IMR-90 (cell line): Measurements from ENCODE around the gene HEXIM1. TPM values are rescaled to one million over a fixed set of nuclear protein-coding genes. Genes with fewer than 3 reads are reported as not detected.

Experiments used
- ATAC-seq: fragments of 200-7000 bp; cut with Tn5 transposase; 2 replicates; pipeline ENCODE4 v1.9.1; 2020; ENCODE audit warnings: low read depth, mild to moderate bottlenecking, moderate library complexity
- BruUV-seq: library from RNA; stranded (reverse); fragments of 400-500 nt; replicated peaks from 2 replicates; lab custom pipeline; 2021; lab: Mats Ljungman, UMichigan
- CTCF ChIA-PET: fragments of 300-600 bp; formaldehyde crosslinking; extraction: SDS; loops from one replicate; lab custom pipeline; 2021; ENCODE audit warnings: antibody characterized with exemption; lab: Yijun Ruan, JAX
- POLR2A ChIA-PET: fragments of 300-600 bp; sonication (Branson Sonifier 250); formaldehyde crosslinking; loops from one replicate; lab custom pipeline; 2022; ENCODE audit warnings: antibody characterized with exemption; ENCODE audit not compliant: unreplicated experiment; lab: Charles Lee
- DNase-seq: peaks from one replicate; pipeline ENCODE4 v3.0.0; 2013
- H2AFZ ChIP-seq: replicated peaks from 2 replicates; pipeline ENCODE3; 2013; ENCODE audit warnings: low read length, mild to moderate bottlenecking; ENCODE audit not compliant: poor library complexity
- H2AK5ac ChIP-seq: 2 replicates; pipeline ENCODE4 v1.6.1; 2013; ENCODE audit warnings: low read depth, low read length, inconsistent platforms
- H2AK9ac ChIP-seq: replicated peaks from 2 replicates; pipeline ENCODE3; 2013; ENCODE audit warnings: mild to moderate bottlenecking, low read depth, low read length, moderate library complexity; ENCODE audit not compliant: poor library complexity
- H2BK120ac ChIP-seq: 2 replicates; pipeline ENCODE4 v1.6.1; 2013; ENCODE audit warnings: low read depth, low read length, inconsistent platforms
- H2BK15ac ChIP-seq: 3 replicates; pipeline ENCODE4 v1.6.1; 2013; ENCODE audit warnings: low read depth, low read length, inconsistent platforms
- H2BK20ac ChIP-seq: 2 replicates; pipeline ENCODE4 v1.6.1; 2013; ENCODE audit warnings: low read depth, mild to moderate bottlenecking, inconsistent platforms, low read length, moderate library complexity
- H2BK5ac ChIP-seq: 2 replicates; pipeline ENCODE4 v1.6.1; 2013; ENCODE audit warnings: mild to moderate bottlenecking, low read depth, low read length, inconsistent platforms; ENCODE audit not compliant: poor library complexity, severe bottlenecking
- H3K14ac ChIP-seq: replicated peaks from 2 replicates; pipeline ENCODE4 v1.6.1; 2013; ENCODE audit warnings: low read depth, low read length, inconsistent platforms
- H3K18ac ChIP-seq: 2 replicates; pipeline ENCODE4 v1.6.1; 2013; ENCODE audit warnings: low read depth, low read length, control low read depth
- H3K23ac ChIP-seq: 2 replicates; pipeline ENCODE4 v1.6.1; 2013; ENCODE audit warnings: low read depth, low read length, inconsistent platforms
- H3K27ac ChIP-seq: 2 replicates; pipeline ENCODE4 v1.5.1; 2013; ENCODE audit warnings: mild to moderate bottlenecking, control low read depth, low read length; ENCODE audit not compliant: insufficient read depth
- H3K27me3 ChIP-seq: 2 replicates; pipeline ENCODE4 v1.6.1; 2013; ENCODE audit warnings: low read length; ENCODE audit not compliant: control insufficient read depth, insufficient read depth
- H3K36me3 ChIP-seq: 2 replicates; pipeline ENCODE4 v1.6.1; 2013; ENCODE audit warnings: low read length, mixed read lengths; ENCODE audit not compliant: control insufficient read depth, insufficient read depth
- H3K4ac ChIP-seq: 2 replicates; pipeline ENCODE4 v1.6.1; 2013; ENCODE audit warnings: low read depth, low read length, inconsistent platforms
- H3K4me1 ChIP-seq: 2 replicates; pipeline ENCODE4 v1.6.1; 2013; ENCODE audit warnings: low read length, mixed read lengths; ENCODE audit not compliant: control insufficient read depth, insufficient read depth
- H3K4me2 ChIP-seq: 2 replicates; pipeline ENCODE4 v1.6.1; 2013; ENCODE audit warnings: low read depth, mild to moderate bottlenecking, control low read depth, low read length, moderate library complexity
- H3K4me3 ChIP-seq: 2 replicates; pipeline ENCODE4 v1.5.1; 2013; ENCODE audit warnings: low read depth, mild to moderate bottlenecking, control low read depth, low read length, moderate library complexity; ENCODE audit not compliant: insufficient read depth
- H3K56ac ChIP-seq: 2 replicates; pipeline ENCODE4 v1.6.1; 2013; ENCODE audit warnings: low read length, inconsistent platforms; ENCODE audit not compliant: insufficient read depth; ENCODE audit errors: extremely low read depth
- H3K79me1 ChIP-seq, 2 experiments: 2 replicates each; pipeline ENCODE4 v1.6.1; 2013; ENCODE audit warnings: low read length in 2 of 2, inconsistent platforms in 1 of 2, low read depth in 1 of 2
- H3K9ac ChIP-seq: 2 replicates; pipeline ENCODE4 v1.6.1; 2013; ENCODE audit warnings: low read depth, low read length, control low read depth
- H3K9me1 ChIP-seq: 2 replicates; pipeline ENCODE4 v1.6.1; 2013; ENCODE audit warnings: low read length, inconsistent platforms; ENCODE audit not compliant: insufficient read depth
- H3K9me3 ChIP-seq: 2 replicates; pipeline ENCODE4 v1.6.1; 2013; ENCODE audit warnings: low read length; ENCODE audit not compliant: control insufficient read depth, insufficient read depth
- H4K20me1 ChIP-seq: 2 replicates; pipeline ENCODE4 v1.6.1; 2013; ENCODE audit warnings: low read length, inconsistent platforms; ENCODE audit not compliant: insufficient read depth
- H4K5ac ChIP-seq: 2 replicates; pipeline ENCODE4 v1.6.1; 2013; ENCODE audit warnings: mild to moderate bottlenecking, low read depth, low read length, control low read depth
- H4K8ac ChIP-seq, 2 experiments: 2 replicates each; pipeline ENCODE4 v1.6.1; 2013; ENCODE audit warnings: low read depth in 2 of 2, low read length in 2 of 2, control low read depth in 1 of 2, inconsistent platforms in 1 of 2
- H4K91ac ChIP-seq: 2 replicates; pipeline ENCODE4 v1.6.1; 2013; ENCODE audit warnings: low read depth, low read length, inconsistent platforms; ENCODE audit not compliant: insufficient read depth
- BHLHE40 ChIP-seq: fragments of 150-350 bp; IDR thresholded peaks from 2 replicates; pipeline ENCODE4 v1.6.1; 2016; ENCODE audit warnings: mild to moderate bottlenecking, low read depth, low read length
- CHD1 ChIP-seq: IDR thresholded peaks from 2 replicates; pipeline ENCODE4 v1.6.1; 2012; ENCODE audit warnings: low read depth, low read length, improper control_type of control experiment
- FOS ChIP-seq: fragments of 150-350 bp; IDR thresholded peaks from 2 replicates; pipeline ENCODE4 v1.6.1; 2016; ENCODE audit warnings: low read depth, low read length
- MAFK ChIP-seq: IDR thresholded peaks from 2 replicates; pipeline ENCODE4 v1.6.1; 2012; ENCODE audit warnings: low read depth, low read length, improper control_type of control experiment
- MAZ ChIP-seq: IDR thresholded peaks from 2 replicates; pipeline ENCODE4 v1.6.1; 2012; ENCODE audit warnings: low read depth, mild to moderate bottlenecking, low read length, improper control_type of control experiment, moderate library complexity, borderline replicate concordance
- NFE2L2 ChIP-seq: fragments of 150-350 bp; IDR thresholded peaks from 2 replicates; pipeline ENCODE4 v1.6.1; 2016; ENCODE audit warnings: low read depth, mild to moderate bottlenecking, low read length
- POLR2A ChIP-seq: IDR thresholded peaks from 2 replicates; pipeline ENCODE4 v1.6.1; 2012; ENCODE audit warnings: mild to moderate bottlenecking, low read depth, low read length
- RCOR1 ChIP-seq: IDR thresholded peaks from 2 replicates; pipeline ENCODE4 v1.6.1; 2012; ENCODE audit warnings: mild to moderate bottlenecking, low read length, improper control_type of control experiment; ENCODE audit not compliant: insufficient replicate concordance
- WGBS, 2 experiments: methylation state at CpG; one replicate each; pipeline versions ENCODE4 v1.1.5 to v1.1.7; 2013; ENCODE audit warnings: missing lambda C conversion rate in 2 of 2; ENCODE audit not compliant: insufficient read length in 1 of 2; ENCODE audit errors: extremely low coverage in 2 of 2; 5-methylcytosine and 5-hydroxymethylcytosine counted together
- dilution Hi-C: fragments of 300-500 bp; cut with HindIII; formaldehyde crosslinking; loops from one replicate; pipeline ENCODE4 v1.14.3; 2018; ENCODE audit warnings: low sequenced_read_pairs; ENCODE audit not compliant: unreplicated experiment
- in situ Hi-C: fragments of 300-500 bp; cut with MboI; formaldehyde crosslinking; loops from 3 replicates; pipeline ENCODE4 v1.14.3; 2019; ENCODE audit warnings: low sequenced_read_pairs, inconsistent platforms, mixed read lengths
- intact Hi-C: fragments of 100-400 bp; cut with micrococcal nuclease; formaldehyde crosslinking; loops from 2 replicates; pipeline ENCODE4 v1.10.0; 2022
- polyA plus RNA-seq, 3 experiments: library from polyadenylated mRNA; depleted of rRNA; stranded (reverse); fragments of >200 nt; gene quantifications; 2 replicates each; pipeline ENCODE4 v1.2.3, GENCODE V29; 2012; ENCODE audit warnings: low replicate concordance in 1 of 3
- total RNA-seq: library from RNA; depleted of rRNA; stranded (reverse); fragments of >200 nt; gene quantifications from 2 replicates; pipeline ENCODE4 v1.2.3, GENCODE V29; 2012
- TF ChIP-seq, protein P1 (sequence below): conservative IDR thresholded peaks from 2 replicates; pipeline ENCODE4 v1.5.1; 2012; ENCODE audit warnings: mild to moderate bottlenecking, low read depth, low read length, improper control_type of control experiment
- TF ChIP-seq, protein P2 (sequence below): fragments of 150-350 bp; IDR thresholded peaks from 2 replicates; pipeline ENCODE4 v1.6.1; 2016; ENCODE audit warnings: low read depth, mild to moderate bottlenecking, low read length, moderate library complexity, borderline replicate concordance
- TF ChIP-seq, protein P3 (sequence below): fragments of 150-350 bp; IDR thresholded peaks from 2 replicates; pipeline ENCODE4 v1.6.1; 2017; ENCODE audit warnings: mild to moderate bottlenecking, antibody characterized with exemption, low read length, low read depth

HEXIM1 gene
- total and polyA plus RNA-seq, 2 of the 4 experiments (the other 2 are of a cell fraction) = 5.9 to 14.5 TPM

DNA sequence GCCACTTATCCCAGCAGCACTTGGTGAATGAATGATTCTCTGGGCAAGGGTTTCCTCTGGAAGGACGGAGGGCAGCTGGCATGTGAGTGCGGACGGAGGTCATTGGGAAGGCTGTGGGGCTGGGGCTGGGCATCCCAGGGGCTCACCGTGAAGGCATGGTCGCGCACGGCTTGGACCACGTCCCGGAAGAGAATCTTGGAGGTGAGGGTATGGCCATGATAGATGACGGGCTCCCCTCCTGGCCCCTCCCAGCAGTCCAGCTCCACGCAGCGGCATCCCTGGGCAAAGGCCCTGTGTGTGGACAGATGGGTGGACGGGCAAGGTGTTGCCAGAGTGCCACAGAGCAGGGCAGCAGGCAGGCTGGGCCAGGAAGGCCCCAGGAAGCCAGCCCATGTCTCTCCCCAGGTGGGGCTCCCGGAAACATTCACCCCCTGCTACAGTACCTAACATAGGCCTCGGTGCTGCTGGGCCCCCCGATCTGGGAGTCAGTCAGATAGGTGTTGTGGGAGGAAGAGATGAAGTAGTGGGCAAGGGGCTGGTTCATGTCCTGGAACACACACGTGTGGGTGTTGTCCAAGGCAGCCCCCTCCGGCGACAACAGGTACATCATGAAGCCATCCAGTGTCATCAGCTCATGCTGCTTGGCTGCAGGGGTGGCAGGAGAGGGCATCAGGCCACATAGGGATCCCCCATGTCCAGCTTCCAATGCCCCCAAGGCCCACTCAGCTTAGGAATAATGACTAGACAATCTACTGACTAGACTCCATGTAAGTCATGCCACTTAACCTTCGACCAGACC, 30.2 kb upstream of the HEXIM1 start:
- Histone ChIP-seq H3K9me3 (no peaks in the 10 kb centered on the region), H3K9ac (no peak overlapping the region), H3K4me1 (peaks cover 8% of the 10 kb centered on the region; the same call in 1 of the 2 replicates), H4K91ac (no peak overlapping the region), H3K56ac (no peak overlapping the region), H4K8ac (no peak overlapping the region), H3K14ac (no peak overlapping the region), H3K4ac (no peak overlapping the region), H2BK15ac (no peak overlapping the region), H2AFZ (no peak overlapping the region), H3K4me2 (no peak overlapping the region), H4K20me1 (no peaks in the 10 kb centered on the region), H3K4me3 (no peak overlapping the region), H4K5ac (no peak overlapping the region), H2BK5ac (no peak overlapping the region), H3K36me3 (peaks cover 33% of the 10 kb centered on the region; the same call in 1 of the 2 replicates), H3K27ac (no peak overlapping the region), H2AK9ac (no peak overlapping the region), H3K23ac (no peak overlapping the region), H2AK5ac (no peak overlapping the region), H3K27me3 (no peaks in the 10 kb centered on the region), H2BK20ac (no peak overlapping the region), H2BK120ac (no peak overlapping the region), H3K18ac (no peak overlapping the region), H3K79me1 (peaks cover 13 to 18% of the 10 kb centered on the region in 2 experiments), H3K9me1 (peaks cover 6% of the 10 kb centered on the region; the same call in 1 of the 2 replicates)
- WGBS, 2 experiments = 96% methylated on average over 3 of the region's 20 CpGs; no CpG with 5 or more reads in 1 of the 2 experiments
- dilution Hi-C loops = no loop called here
- in situ Hi-C loops = no loop called here
- TF ChIP-seq, protein P1, sequence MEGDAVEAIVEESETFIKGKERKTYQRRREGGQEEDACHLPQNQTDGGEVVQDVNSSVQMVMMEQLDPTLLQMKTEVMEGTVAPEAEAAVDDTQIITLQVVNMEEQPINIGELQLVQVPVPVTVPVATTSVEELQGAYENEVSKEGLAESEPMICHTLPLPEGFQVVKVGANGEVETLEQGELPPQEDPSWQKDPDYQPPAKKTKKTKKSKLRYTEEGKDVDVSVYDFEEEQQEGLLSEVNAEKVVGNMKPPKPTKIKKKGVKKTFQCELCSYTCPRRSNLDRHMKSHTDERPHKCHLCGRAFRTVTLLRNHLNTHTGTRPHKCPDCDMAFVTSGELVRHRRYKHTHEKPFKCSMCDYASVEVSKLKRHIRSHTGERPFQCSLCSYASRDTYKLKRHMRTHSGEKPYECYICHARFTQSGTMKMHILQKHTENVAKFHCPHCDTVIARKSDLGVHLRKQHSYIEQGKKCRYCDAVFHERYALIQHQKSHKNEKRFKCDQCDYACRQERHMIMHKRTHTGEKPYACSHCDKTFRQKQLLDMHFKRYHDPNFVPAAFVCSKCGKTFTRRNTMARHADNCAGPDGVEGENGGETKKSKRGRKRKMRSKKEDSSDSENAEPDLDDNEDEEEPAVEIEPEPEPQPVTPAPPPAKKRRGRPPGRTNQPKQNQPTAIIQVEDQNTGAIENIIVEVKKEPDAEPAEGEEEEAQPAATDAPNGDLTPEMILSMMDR = no peak
- no peak for TF ChIP-seq MAFK
- TF ChIP-seq CHD1 = no peak
- TF ChIP-seq, protein P2, sequence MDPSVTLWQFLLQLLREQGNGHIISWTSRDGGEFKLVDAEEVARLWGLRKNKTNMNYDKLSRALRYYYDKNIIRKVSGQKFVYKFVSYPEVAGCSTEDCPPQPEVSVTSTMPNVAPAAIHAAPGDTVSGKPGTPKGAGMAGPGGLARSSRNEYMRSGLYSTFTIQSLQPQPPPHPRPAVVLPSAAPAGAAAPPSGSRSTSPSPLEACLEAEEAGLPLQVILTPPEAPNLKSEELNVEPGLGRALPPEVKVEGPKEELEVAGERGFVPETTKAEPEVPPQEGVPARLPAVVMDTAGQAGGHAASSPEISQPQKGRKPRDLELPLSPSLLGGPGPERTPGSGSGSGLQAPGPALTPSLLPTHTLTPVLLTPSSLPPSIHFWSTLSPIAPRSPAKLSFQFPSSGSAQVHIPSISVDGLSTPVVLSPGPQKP = no peak
- TF ChIP-seq POLR2A = no peak
- TF ChIP-seq BHLHE40 = no peak
- no peak for TF ChIP-seq RCOR1
- TF ChIP-seq FOS = no peak
- TF ChIP-seq NFE2L2 = no peak
- TF ChIP-seq MAZ = no peak
- TF ChIP-seq, protein P3, sequence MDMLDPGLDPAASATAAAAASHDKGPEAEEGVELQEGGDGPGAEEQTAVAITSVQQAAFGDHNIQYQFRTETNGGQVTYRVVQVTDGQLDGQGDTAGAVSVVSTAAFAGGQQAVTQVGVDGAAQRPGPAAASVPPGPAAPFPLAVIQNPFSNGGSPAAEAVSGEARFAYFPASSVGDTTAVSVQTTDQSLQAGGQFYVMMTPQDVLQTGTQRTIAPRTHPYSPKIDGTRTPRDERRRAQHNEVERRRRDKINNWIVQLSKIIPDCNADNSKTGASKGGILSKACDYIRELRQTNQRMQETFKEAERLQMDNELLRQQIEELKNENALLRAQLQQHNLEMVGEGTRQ = no peak
- CTCF ChIA-PET = interaction anchor here (1.2 to 1.5 kb wide), 2 partner anchors 17 to 79 kb away, joined by 3 to 7 read pairs; partner anchors contain the start of gene ACBD4
- POLR2A ChIA-PET = no interaction called here
- no TSS peak for BruUV-seq
- intact Hi-C loops = no loop called here
- ATAC-seq = no peak
- DNase-seq = no peak
